OCI-LY3 (cell line): ENCODE data around the gene TDRKH.

Experiments
- CTCF ChIP-seq: fragments of 200-600, 300-600 bp; sonication (generic); IDR thresholded peaks from 2 replicates; pipeline ENCODE4 v1.5.1; 2014; ENCODE audit warnings: antibody characterized with exemption, low read length, low read depth
- EZH2phosphoT487 ChIP-seq: fragments of 200-600 bp; shearing (Covaris generic); IDR thresholded peaks from 2 replicates; pipeline ENCODE4 v1.6.1; 2018; ENCODE audit warnings: antibody characterized with exemption, mixed run types, low read depth

DNA sequence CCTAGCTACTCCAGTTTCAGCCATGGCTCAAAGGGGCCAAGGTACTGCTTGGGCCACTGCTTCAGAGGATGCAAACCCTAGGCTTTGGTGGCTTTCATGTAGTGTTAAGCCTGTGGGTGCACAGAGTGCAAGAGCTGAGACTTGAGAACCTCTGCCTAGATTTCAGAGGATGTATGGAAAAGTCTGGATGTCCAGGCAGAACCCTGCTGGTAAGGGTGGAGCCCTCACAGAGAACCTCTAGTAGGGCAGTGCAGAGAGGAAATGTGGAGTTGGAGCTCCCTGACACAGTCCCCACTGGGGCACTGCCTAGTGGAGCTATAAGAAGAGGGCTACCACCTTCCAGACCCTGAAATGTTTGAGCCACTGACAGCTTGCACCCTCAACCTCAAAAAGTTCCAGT lies 52.8 kb downstream of the TDRKH start:
- TF ChIP-seq CTCF = no peak
- no peak for TF ChIP-seq EZH2phosphoT487
